HG03280 (cell line): ENCODE data around the gene SLC22A4.
A peak's percentile ranks its signal among the peaks of the same experiment; 100 is the strongest.

Experiments used
- ATAC-seq: cut with Tn5 transposase; IDR thresholded peaks from one replicate; pipeline ENCODE4 v1.9.1; 2021; ENCODE audit warnings: mild to moderate bottlenecking, moderate library complexity; ENCODE audit not compliant: unreplicated experiment

Gene SLC22A4

DNA sequence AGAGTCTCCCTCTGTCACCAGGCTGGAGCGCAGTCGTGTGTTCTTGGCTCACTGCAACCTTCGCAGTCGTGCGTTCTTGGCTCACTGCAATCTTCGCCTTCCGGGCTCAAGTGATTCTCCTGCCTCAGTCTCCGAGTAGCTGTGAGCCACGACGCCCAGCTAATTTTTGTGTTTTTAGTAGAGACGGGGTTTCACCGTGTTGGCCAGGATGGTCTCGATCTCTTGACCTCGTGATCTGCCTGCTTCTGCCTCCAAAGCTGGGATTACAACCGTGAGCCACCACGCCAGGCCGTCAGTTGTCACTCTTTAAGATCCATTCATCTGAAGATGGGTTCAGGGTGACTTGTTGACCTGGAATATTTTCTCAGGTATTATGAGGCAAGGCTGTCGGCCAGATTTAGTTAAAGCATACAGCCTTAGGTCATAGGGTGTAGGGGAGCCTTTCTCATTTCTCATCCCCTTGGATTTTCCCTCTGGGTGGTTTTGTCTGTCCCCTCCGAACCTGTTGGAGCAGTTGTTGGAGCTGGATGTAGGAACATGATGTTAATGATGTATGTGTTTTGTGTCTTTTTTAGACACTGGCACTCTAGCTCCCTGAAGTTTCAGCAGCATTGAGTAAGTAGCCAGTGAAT is 76.9 kb downstream of the SLC22A4 start:
- ATAC-seq = no peak

DNA sequence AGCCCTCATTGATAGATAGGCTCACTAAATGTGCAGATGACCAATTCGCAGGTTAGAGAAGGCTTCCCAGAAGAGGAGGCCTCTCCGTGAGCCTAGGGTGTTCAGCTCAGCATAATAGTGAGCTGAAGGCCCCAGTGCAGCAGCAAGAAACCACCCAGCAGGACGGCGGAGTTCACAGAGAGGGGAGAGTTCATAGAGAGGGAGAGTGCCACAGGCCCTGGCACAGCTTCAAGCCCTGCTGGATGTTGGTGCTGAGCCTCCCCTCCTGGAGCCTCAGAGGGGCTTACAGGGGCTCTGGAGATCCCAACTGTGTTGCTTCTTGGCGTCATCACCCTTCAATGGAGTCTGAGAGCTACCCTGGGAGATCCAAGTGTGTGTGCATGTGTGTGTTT is 77.4 kb downstream of the SLC22A4 start:
- ATAC-seq = no peak

- no peak for ATAC-seq
Measured at GRCh38 chr5:132372127-132372526, 77.9 kb downstream of the SLC22A4 start.

GRCh38 chr5:132372542-132372941 is 78.3 kb downstream of the SLC22A4 start:
- no peak for ATAC-seq

- ATAC-seq = no peak
Measured at GRCh38 chr5:132375957-132376356, 81.8 kb downstream of the SLC22A4 start.

GRCh38 chr5:132376694-132377641 is 82.8 kb downstream of the SLC22A4 start:
- no peak for ATAC-seq

- no peak for ATAC-seq
Measured at GRCh38 chr5:132377738-132378137, 83.5 kb downstream of the SLC22A4 start.

DNA sequence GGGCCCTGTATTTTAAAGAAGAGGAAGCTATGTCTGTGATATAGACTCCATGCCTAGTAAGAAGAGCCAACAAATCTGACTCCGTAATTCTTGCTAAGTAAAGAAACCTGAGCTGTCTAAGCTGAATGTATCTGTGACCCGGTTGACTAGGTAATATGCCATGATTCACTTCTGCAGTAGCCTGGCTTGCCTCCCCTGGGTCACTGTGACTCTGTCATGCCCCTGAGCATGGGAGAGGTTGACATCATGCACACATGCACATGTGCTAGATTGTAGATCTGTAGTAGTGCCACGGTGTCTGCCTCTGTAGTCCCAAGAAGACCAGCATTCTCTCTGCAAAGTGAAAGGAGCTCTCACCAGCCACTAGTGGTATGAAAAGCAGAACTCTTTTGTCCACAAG is 84.4 kb downstream of the SLC22A4 start:
- no peak for ATAC-seq

- no peak for ATAC-seq
Measured at GRCh38 chr5:132380047-132380446, 85.9 kb downstream of the SLC22A4 start.

DNA sequence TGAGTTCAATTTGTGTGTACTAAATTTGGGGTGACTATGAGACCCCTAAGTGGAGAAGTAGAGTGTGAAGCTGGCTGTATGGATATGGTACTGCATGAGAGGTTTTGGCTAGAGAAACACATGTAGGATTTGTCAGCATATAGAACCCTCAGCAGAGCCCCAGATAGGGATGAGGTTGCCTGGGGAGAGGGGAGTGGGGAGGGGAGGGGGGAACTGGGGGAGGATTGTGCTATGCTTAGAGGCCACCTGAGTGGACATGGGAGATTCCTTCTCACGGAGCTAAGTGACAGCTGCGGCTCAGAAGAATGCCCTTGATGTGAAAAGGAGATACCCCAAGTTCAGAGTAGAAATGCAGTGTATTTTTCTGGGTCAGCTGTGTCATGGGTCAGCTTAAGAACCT is 86.5 kb downstream of the SLC22A4 start:
- ATAC-seq = no peak

- no peak for ATAC-seq
Measured at GRCh38 chr5:132381614-132382013, 87.4 kb downstream of the SLC22A4 start.

DNA sequence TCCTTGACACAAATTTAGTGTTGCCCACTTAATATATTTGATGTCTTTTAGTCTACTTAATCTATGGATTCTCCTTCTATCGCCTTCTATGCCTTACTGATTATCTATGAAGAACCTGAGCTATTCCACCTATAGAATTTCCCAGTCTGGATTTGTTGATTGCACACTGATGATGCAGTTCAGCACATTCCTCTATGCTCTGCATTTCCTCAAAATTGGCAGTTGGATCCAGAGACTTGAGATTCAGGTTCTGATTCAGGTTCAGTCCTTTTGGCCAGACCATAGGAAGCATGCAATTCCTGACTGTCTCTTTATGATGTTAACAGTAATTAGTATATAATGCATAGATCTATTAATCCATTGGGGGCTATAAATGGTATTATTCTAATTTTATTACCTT is 89.1 kb downstream of the SLC22A4 start:
- no peak for ATAC-seq

DNA sequence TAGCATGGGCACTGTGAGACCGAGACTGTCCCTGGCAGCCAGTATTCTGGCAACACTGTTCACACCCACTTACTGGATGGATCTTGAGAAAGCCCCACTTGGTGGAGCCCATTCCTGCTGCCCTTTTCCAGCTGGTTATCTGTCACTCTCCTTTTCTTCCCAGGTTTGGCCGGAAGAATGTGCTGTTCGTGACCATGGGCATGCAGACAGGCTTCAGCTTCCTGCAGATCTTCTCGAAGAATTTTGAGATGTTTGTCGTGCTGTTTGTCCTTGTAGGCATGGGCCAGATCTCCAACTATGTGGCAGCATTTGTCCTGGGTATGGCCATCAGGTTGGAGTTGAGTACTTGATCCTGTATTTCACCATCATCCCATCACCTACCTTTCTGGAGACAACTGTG is 89.8 kb downstream of the SLC22A4 start:
- ATAC-seq = no peak

GRCh38 chr5:132384506-132385050 is 90.4 kb downstream of the SLC22A4 start:
- ATAC-seq = no peak

DNA sequence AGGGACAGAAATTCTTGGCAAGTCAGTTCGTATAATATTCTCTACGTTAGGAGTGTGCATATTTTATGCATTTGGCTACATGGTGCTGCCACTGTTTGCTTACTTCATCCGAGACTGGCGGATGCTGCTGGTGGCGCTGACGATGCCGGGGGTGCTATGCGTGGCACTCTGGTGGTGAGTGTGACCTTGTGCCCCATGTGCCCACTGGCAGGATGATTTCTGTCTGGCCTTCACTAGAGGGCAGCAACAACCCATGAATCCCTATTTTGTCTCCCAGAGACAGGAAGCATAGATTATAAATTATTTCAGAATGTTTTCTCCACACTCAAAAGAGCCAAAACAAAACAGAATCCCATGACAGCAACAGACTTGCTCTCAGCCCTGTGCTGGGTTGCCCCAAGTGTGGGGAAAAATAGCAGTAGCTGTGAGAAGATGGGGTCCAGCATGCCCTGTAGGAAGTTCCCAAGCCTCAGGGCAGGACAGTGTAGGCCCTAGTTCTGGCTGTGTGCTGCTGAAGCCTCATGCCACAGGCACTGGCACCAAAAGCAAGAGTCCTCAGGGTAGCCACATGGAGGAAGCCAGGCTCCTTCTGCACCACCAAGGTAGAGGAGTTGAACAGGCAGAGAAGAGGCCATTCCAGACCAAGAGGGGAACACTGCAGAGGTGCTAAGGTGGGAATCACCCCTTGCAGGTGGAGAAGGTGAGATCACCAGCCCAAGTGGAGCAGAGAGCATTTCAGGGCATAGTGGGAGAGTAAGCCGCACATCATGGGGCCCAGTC is 91.3 kb downstream of the SLC22A4 start:
- no peak for ATAC-seq

- ATAC-seq = peak; percentile 86
Measured at GRCh38 chr5:132386644-132387286, 92.6 kb downstream of the SLC22A4 start.

DNA sequence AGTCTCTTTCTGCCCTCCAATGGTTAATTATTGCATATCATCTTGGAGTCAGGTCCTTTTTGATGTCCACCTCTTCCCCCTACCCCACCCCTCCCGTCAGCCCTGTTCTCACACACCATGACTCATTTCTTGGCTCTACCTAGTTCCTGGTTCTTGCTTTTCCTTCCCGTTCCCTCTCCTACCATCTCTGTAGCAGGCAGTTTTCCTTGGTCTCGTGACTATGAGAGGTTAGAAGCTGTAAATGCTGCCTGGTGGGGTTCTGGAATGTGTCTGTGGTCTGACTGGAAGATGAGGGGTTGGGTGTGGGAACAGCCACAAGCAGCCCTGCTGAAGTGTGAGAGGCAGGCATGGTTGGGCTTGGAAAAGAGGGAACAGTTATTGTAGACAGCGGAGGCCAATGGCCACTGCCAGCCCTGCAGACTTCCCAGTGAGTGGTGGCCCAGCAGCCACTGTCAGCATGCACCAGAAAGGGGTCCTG is 93.5 kb downstream of the SLC22A4 start:
- ATAC-seq = no peak

DNA sequence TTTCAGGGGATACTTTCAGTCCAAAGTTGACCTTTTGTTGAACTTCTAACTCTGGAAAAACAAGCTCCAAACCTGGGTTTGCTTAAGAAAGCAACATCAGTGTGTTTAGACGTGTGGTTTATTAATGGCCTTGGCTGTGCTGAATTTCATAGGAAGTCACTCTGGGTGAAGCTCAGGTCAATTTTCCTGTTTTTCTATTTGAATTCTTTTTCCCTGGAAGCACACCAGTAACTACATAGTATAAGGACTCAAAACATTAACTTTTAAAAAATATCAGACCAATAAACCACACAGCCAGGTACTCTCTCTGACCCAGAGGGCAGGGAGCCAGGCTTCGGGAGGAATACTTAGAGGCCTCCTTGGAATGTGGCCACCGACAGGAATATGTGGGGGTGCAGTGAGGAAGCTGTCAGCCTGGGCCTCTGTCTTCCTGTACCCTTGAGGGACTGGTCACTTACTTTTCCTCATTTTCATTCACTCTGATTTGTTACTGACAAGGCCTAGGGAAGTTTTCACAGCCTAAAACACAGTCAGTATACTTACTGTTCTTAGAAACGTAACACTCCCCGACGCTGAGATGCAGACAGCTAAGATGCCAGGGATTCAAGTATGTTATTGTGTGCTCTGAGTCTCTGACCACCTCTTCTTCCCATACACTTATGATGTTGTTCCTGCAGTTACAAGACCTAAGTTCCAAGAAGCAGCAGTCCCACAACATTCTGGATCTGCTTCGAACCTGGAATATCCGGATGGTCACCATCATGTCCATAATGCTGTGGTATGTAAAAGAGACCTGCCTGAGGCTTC is 94.3 kb downstream of the SLC22A4 start:
- no peak for ATAC-seq

- ATAC-seq = no peak
Measured at GRCh38 chr5:132389051-132389331, 94.8 kb downstream of the SLC22A4 start.
